CD4-positive, alpha-beta T cell treated with Interleukin-21 for 1 hour (primary cell): ENCODE results near the gene PHLDB1.

ENCODE experiments used
- DNase-seq: peaks from one replicate; pipeline ENCODE4 v3.0.0-alpha.2; 2020

Gene PHLDB1

DNA sequence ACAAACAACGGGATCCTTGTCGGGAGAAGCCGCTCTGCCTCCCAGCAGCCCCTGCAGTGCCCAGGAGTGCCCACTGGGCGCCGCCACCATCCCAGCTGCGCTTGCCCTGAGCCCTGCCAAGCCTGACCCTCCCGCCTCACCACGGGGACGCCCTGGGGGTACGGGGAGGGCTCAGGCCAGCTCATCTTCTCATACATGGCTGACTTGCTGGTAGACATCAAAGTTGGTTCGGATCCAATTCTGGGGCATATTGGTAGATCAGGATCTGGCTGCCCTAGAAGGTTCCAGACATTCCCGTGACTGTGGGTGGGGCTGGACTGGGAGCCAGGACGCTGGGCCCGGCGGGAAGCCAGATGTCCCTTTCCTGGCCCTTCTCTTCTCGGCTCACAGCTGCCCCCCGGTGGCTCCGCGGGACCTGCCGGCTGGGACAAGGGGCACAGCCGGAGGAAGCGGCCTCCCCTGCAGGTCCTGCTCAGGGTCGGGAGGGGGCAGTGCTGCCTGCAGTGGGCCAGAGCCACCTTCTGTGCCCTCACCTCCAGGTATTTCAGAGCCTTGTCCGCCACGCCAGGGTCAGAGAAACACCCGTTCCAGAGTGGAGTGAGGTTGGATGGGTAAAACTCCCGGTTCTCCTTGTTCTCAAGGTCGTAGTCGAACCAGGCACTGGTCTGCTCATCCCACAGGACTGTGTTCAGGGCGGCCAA is 82.6 kb downstream of the PHLDB1 start:
- DNase-seq: peak; percentile 87

DNA sequence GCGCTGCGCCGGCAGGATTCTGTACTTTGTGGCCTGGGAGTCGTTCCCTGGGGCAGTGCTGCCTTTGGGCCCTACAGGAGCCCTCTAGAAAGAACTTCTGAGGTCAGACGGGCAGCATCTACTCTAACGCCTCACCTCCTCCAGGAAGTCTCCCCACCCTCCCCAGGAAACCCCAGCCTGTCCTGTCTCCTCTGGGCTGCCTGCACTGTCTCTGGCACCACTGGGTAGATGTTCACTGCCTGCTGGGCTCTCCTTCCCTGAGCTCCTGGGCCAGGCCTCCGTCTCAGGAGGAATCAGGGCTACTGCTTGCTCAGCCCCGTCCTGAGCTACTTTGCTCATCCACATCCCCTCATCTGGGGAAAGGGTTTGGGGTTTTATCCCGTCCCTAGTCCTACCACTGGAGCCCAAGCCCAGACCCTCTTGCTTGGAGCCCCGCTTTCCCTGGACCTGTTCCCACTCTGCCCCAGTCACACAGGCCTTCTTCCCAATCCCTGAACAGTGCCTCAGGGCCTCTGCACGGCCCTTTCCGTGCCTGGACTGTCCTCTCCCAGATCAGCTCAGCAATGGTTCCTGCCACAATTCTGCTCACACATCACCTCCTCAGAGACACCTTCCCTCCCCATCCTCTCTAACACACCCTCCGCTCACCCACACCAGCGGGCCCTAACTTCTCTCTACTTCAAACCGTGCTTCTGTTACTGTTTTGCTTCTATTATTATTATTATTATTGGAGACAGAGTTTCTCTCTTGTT is 83.3 kb downstream of the PHLDB1 start:
- no peak for DNase-seq

DNA sequence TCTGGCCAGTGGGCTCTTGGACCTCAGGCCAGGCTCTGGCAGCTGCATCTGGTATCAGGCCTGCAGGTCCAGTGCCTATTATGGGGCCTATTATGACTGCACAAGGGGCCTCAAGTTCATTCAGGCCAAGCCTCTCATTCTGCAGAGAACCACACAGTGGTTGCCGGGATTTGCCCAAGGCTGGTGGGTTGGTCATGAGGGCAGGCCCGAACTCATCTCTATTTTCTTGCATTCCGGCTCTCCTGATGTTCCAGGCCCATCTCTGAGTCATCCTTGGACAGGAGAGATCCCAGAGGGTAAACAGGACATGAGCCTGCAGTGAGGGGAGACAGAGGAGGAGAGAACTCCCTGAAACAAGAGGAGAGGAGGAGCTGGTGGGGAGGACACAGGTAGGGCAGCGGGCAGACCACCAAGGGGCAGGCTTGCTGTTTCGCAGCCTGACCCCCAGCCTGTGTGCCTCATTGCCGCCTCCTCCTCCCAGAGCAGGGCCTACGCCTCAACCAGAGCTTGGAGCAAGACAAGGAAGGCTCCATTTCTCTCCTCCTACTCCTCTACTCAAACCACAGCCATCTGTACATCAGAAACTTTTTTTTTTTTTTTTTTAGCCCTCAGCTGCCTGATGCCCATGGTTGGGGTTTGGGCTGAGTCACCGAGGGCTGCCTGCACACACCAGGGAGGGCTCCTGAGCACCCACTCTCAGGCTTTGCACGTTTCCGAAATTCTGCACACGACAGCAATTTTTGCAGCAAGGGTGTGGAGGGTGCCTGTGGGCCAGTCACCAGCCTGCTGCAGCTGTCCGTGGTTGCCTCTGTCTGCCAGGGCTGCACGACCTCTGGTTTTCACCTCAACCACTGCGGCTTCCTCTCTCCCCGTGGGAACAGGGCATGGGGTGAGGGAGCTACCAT is 84.8 kb downstream of the PHLDB1 start:
- peak; percentile 75 for DNase-seq

DNA sequence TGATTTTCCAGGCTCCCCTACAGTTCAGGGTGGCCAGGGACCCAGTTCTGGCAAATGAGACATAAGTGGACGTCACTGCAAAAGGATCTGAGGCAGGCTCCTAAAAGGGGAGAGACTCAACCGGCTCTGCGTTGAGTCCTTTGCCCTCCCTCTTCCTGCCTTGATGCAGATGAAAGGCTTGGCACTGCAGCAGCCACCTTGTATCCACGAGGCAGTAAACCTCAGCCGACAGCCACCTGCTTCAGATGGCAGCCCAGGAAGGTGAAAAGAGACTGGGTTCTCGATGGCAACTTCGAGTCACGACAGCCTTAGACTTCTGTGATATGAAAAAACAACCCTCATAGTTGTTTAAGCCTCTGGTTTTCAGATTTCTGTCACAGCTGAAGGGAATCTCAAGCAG is 86.8 kb downstream of the PHLDB1 start:
- DNase-seq: no peak

DNA sequence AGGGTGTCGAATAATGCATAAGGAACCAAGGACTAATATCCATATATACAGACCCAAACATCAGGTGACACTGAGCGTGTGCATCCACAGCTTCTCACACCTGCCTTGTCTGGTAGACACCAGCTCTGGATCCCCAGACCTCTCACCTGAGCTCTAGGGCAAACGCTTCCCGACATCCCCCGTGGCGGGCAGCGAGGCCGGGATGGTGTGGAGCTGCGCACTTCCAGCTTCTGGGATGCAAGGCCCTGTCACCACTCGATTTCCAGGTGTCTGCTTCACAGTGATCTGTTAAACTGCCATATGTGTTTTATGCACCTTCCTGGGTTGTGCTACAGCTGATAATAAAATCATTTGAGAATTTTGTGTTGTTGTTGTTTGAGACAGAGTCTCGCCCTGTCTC is 87.4 kb downstream of the PHLDB1 start:
- no peak for DNase-seq

DNA sequence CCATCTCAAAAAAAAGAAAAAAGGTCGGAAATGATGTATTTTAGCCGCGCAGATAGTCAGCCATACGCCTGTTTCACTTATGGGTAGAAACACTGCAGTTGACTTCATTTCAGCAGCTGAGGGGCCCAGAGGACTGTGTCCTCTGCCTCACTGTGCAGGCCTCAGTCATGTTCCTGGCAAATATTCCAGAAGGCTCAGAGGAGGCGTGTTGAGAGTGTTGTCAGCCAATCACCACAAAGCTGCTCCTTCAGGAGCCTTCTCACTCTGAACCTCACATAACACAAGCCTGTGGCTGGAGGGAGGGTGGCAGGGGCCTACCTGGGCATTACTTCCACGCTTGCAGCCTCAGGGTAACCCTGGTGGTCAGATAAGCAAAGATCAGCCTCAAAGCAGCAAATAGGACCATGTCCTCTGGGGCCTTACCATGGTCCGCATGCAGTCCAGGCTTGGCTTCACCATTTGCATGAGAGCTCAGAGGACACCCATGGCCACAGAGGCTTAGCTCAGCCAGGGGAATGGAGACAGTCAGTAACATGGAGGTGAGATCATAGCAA is 89.3 kb downstream of the PHLDB1 start:
- DNase-seq: no peak

DNA sequence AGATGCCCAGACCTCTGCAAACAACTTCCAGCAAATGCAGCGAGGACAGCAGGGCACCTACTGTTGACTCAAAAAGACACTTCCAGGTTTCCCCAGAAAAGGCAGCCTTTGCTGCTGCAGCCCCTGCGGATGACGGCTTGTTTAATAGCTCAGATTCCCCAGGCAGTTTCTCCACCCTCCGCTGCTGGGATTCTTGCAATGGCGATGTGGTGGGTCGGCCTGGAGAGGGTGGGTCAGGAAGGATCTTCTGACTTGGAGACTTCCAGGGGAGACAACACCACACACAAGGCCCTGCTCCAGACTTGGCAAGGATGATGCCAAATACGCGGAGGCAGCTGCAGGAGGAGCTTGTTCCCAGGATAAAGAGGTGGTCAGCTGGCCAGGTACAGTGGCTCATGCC is 89.9 kb downstream of the PHLDB1 start:
- DNase-seq: no peak

DNA sequence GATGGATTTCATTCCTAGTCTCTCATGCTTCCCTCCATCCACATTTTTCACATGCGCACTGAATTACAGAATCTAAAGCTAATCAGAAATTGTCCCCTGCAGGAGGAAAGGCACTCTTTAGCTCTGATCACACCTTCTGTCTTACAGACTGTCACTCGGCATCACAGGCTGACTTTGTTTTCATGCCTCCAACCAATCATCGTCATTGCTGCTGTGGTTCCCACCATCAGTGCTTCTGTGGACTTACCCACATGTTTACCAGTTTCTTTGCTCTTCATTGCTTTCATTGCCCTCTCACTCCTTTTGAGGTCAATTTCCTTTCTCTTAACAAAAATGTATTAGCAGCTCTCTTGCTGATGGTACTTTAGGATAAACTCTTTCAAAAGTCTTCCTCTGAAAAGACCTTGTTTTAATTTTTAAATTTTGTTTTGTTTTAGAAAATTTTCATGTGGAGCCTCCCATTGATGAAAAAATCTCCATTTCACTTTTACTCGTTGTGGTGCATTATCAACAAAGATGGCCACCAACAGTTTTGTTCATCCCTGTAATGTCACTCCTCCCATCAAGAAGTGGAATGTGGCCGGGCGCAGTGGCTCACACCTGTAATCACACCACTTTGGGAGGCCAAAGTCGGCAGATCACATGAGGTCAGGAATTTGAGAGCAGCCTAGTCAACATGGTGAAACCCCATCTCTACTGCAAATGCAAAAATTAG is 92.2 kb downstream of the PHLDB1 start:
- peak; percentile 85 for DNase-seq

DNA sequence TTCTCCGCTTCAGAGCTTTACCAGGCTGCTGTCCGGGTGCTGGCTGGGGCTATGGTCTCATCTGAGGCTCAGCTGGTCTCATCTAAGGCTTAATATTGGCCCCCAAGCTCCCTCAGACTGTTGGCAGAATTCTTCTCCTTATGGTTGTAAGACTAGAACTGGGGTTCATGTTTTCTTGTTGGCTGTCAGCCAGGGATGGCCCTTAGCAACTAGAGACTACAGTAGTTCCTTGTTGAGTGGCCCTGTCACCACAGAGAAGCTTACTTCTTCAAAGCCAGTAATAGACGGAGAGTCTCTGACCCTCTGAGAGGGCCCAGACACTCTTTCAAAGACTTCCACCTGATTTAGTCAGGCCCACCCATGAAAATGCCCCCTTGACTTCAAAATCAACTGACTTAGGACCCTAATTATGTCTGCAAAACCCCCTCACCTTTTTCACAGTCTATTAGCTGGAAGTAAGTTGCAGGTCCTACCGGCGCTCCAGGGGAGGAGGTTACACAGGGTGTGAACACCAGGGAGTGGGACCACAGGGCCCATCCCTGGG is 96.2 kb downstream of the PHLDB1 start:
- DNase-seq: no peak

DNA sequence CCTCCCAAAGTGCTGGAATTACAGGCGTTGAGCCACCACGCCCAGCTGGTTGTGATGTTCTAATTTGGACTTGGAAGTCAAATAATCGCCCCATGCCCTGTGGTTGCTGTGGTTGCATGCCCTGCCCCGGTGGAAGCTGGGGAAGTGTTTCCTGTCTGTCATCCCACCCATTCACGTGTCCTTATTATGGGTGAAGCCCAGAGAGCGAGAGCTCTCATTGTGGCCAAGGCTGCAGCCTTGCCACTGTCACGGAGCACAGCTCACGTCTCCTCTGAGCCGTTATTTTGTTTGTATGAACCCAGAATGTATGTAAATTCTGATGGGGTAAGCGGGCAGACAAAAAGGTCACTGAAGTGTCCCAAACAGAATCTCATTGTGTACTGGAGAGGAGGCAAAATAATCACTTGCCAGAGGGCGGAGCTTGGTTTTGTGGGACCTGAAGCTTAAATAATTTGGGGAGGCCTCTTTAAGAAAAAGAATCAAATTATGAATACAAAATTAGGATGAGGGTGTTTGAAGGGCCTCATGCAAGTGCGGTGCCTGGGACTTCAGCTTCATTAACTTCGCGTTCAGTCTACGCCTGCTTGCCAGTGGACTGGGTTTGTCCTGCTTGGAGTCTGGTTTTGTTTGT is 97.8 kb downstream of the PHLDB1 start:
- peak; percentile 68 for DNase-seq

DNA sequence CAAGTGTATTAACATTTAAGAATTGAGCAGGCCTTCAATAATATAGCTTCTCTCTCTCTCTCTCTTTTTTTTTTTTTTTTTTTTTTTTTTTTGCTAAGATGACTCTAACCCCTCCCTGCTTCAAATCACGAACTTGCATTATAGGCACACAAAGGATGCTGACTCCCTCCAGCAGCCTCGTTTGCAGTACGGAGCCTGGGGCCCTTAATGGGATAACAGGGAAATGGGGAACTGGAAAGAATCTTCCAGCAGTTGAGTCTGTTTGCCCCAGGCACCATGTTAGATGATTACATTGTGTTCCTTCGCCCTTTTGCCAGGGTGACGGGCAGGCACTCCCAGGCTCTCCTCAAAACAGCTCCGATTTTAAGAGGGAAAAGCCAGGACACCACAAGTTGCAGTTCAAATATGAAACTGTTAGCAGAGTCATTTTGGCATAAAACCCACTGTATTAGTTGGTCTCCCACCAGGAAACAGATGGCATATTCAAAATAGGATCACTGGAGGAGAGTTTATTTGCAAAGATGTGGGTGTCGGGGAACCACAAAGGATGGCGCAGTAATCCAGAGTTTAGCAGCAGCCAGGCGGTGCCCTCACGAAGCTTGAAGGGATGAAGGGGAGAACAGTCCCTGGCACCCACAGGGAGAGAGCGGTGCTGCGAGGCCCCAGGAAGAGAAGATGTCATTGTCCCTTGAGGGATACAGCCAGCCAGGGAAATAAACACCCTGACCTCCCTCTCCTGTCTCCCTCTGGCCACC is 98.6 kb downstream of the PHLDB1 start:
- no peak for DNase-seq

DNA sequence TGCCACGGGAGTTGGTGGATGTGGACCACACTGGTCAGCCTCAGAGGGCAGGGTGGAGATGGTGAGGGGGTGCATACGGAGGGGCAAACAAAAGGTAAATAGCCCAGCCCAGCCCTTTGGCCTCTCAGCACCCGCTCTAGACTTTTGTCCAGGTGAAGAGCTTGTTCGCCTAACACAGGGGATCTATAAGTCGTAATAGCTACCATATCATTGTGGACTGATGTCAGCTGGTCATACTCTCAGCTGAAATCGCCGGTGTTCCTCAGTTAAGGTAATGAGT is 99.1 kb downstream of the PHLDB1 start:
- no peak for DNase-seq
